HG02884 (cell line): Measurements from ENCODE around the gene MAP4K3.
A peak's percentile ranks its signal among the peaks of the same experiment; 100 is the strongest.

Experiments
- ATAC-seq: cut with Tn5 transposase; IDR thresholded peaks from one replicate; pipeline ENCODE4 v1.9.1; 2021; ENCODE audit warnings: mild to moderate bottlenecking, moderate library complexity; ENCODE audit not compliant: unreplicated experiment

Gene MAP4K3

GRCh38 chr2:39445934-39446333 lies 8.8 kb upstream of the MAP4K3 start:
- ATAC-seq = no peak

- no peak for ATAC-seq
These were observed 5.9 kb upstream of the MAP4K3 start for GRCh38 chr2:39443009-39443408.

- ATAC-seq = peak; percentile 44
These were observed 624 bp upstream of the MAP4K3 start for GRCh38 chr2:39437522-39438296.

DNA sequence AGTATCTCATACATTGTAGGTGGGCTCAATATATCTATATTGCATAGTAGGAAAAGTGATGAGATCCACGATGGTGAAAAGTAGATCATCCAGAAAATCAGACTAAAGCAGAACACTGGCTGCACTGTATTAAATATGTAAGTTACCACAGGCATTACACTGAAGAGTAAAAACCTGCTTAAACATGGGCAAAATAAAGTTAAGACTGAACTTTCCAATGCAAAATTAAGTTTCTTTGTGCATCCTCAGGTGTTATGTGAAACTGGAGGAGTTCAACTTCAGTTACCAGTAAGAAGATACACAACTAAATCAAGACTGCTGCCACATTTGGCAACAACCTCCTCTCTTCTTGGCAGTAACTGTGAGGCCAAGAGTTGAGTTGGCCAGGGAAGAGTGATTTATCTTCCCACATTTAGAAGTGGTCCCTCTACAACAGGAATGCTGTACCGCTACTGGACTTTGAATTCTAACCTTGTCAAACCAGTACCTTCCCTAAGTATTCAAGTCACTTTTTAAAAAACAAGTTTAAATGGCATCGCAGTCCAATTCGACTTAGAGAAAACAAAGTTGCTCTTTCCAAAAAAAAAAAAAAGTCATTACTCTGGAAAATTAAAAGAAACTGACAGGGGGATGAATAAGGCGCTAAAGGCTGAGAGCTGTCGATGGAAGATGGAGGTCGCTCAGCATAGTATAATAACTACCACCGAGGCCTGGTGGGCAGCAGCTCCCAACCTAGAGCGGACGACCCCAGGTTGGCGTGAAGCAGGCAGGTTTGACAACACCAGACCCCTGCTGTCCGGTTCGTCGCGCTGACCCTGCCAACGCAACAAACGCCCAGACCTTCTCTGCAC lies 1.1 kb downstream of the MAP4K3 start:
- peak; percentile 3 for ATAC-seq

GRCh38 chr2:39435234-39435633 lies 1.9 kb downstream of the MAP4K3 start:
- ATAC-seq = no peak

GRCh38 chr2:39434233-39434897 lies 2.7 kb downstream of the MAP4K3 start:
- no peak for ATAC-seq

DNA sequence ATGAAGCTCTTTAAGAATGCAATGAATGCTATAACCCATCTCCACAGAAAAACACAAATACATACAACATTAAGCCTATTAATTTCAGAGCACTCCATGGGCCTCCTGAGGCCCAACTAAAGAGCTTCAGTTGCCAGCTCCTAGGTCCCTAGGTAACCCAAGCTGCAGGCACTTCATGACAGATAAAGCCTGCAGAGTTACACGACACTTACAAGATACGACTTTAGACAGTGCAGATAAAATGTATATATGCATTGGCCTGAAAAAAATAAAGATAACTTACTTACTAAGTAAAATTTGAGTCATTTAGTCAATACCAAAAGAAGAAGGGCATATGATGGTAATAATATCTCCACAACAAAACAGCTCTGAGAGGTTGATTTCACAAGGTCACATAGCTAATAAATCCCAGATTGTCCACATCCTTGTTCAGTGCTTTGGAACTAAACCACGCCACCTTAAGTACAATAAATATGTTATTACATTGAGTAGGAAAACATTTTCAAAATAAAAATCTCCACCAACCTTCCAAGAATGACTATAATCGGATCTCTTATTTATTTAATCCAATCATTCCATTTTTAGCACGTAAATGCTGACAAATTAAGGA lies 3.4 kb downstream of the MAP4K3 start:
- no peak for ATAC-seq

GRCh38 chr2:39432701-39433100 lies 4.4 kb downstream of the MAP4K3 start:
- no peak for ATAC-seq

- ATAC-seq = no peak
These were observed 5.3 kb downstream of the MAP4K3 start for GRCh38 chr2:39431592-39432316.

GRCh38 chr2:39429746-39430145 lies 7.3 kb downstream of the MAP4K3 start:
- ATAC-seq = no peak

DNA sequence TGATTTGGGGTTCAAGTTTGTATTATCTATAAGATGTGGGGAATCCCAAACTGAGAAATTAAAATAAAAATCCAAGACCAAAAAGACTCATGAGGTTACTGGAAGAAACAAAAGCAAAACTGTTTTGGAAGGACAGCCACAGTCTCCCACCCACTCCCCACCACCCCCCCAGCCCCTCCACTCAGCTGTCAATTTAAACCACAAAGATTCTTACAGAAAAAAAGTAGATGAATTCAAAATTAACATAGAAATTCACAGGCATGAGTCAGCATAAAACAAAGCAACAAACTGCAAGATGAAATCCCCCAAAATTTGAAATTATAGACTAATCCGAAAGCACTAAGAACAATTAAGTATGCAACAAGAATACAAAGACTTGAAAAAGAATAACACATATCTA lies 12.1 kb downstream of the MAP4K3 start:
- ATAC-seq = no peak

DNA sequence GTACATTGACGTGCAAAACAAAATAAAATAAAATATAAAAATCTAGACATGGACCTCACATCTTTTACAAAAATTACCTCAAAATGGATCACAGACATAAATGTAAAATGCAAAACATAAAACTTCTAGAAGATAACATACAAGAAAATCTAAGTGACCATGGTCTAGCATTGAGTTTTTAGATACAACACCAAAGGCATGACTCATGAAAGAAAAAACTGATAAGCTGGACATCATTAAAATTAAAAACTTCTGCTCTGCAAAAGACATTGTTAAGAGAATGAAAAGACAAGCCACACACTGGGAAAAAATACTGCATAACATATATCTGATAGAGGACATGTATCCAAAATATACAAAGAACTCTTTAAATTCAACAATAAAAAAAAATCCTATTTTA lies 14.4 kb downstream of the MAP4K3 start:
- ATAC-seq = no peak

GRCh38 chr2:39421354-39421753 lies 15.7 kb downstream of the MAP4K3 start:
- no peak for ATAC-seq

GRCh38 chr2:39419282-39420223 lies 17.5 kb downstream of the MAP4K3 start:
- no peak for ATAC-seq

- no peak for ATAC-seq
These were observed 18.6 kb downstream of the MAP4K3 start for GRCh38 chr2:39418491-39418890.

- ATAC-seq = no peak
These were observed 20.9 kb downstream of the MAP4K3 start for GRCh38 chr2:39416140-39416539.

GRCh38 chr2:39413063-39413737 lies 23.9 kb downstream of the MAP4K3 start:
- ATAC-seq = no peak

DNA sequence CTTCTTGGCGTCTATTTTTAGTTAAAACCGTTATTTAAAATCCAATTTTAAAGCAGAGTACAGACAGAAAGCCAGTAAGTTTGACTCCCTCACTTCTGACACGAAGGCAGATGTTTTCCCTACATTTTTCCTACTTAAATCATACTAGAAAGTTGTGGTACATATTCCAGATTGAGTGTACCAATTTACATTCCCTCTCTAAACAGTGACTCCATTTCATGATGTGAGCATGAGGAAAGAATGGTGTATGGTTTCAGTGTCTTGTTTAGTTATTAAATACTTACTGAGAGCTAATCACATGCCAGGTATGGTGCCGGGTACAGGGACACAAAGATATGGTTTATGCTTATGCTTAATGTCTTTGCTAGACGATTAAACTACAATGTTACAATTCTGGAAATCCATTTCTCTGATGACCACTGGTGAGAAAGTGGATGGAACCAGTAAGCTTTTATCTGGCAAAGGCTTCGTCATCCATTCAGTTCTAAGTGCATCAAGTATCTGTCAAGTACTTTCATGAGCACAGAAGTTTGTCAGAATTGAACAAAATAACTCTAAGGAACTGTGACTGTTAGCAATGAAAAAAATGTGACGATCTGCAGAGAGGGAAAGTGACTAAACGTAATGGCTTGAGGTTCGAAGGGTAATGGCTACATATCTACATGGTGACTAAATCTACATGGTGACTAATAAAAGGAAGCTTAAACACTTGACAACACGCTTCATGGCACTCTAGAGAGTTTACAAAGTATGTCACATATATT lies 25.7 kb downstream of the MAP4K3 start:
- ATAC-seq = no peak
